Posterior cingulate gyrus (tissue), 11 donors: ENCODE measurements around the gene DENND1A.
"Not testable (repeated sequence)": the region's sequence is repeated elsewhere in the genome, so short reads cannot be mapped to it uniquely, and the experiment has no call there.

Experiments
- DNase-seq, 10 donors: peaks; one replicate each; pipeline versions ENCODE4 v3.0.0 to v3.0.0-alpha.2; 2020 to 2021; ENCODE audit warnings: mixed read lengths in 3 of 10
- intact Hi-C: fragments of 100-400 bp; cut with DNase I; formaldehyde crosslinking; loops from one replicate; pipeline ENCODE4 v1.15.1; 2023

DENND1A gene

GRCh38 chr9:123828449-123828848 lies 101.5 kb downstream of the DENND1A start:
- no peak for DNase-seq
- intact Hi-C loops: no loop called here

DNA sequence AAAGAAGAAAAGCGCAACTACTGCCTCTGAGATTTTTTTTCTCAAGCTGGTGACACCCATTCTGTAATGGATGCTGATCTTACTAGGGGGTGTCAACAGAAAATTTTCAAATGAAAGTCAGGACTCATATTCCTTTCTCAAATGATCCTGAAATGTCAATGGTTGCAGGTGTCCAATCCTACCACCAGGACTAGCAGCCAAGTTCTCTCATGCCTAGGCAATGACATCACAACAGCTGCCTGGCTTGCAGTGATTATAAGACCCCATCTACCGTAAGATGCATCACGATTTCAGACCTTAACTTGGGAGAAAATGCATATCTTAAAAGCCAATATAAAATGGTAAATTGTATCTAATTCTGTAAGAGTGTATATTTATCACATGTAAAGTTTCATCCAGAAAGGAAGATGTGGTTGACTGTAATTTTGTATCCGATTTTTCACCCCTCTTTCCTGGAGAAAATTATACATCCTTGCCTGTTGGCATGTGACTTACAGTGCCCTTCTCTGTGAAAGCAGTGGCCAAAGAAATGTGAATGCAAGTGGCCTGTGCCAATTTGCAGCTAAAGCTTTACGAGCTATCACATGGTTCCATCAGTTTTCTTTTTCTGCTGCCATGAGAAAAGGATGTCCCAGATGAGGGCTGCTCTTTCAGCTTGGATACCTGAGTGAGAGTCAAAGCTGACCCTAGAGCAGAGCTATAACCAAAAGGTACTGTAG lies 104.4 kb downstream of the DENND1A start:
- intact Hi-C loops: no loop called here
- no peak for DNase-seq

DNA sequence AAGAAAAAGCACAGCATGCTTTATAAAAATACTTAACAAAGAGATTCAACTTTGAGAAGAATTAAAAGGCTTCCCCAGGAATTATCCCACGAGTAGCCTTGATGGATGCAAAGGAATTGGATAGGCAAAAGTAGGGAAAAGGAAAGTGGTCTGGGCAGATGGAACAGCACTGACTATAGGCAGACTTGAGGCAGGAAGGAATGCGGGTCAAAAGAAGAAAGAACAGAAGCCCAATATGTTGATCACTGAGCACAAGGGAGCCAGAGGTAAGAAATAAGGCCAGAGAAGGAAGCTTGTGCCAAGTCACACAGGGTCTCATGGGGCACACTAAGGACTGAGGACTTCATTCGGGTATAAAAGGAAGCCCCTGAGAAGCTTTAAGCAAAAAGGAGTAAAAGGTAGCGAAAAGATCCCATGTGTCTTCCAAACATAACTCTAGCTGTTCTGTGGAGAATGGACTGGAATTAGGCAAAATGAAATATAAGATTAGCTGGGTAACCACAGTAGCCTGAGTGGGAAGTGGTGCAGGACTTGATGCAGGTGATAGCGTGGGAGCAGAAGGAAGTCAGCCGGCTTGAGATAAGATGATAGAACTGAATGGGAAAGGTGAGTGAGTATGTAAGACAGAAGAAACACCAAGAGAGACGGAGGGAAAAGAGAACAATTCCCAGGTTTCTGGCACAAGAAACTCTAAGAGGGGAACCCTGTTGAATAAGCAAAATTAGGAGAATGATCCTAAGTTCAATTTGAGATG lies 106.6 kb downstream of the DENND1A start:
- intact Hi-C loops: no loop called here

GRCh38 chr9:123821619-123822018 lies 108.3 kb downstream of the DENND1A start:
- intact Hi-C loops: no loop called here

More for the DNA sequence above, 106.6 kb downstream of the DENND1A start:
- no peak for DNase-seq

DNA sequence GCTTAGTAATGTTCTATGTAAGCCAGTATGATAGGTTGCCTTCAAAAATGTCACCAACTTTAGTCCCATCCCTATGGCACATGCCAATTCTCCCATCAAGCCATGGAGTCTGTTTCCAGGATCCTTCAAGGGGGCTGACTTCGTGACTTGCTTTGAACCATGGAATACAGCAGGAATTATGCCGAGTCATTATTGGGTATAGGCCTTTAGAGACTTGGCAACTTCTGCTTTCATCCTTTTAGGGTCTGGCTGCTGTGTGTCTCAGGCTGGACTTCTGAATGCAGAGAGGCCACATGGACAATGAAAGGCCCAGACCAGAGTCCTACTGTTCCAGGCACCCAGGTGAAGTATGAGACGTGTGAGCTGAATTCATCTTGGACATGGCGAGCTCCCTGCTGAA lies 109.8 kb downstream of the DENND1A start:
- no peak for DNase-seq

More at GRCh38 chr9:123821619-123822018, 108.3 kb downstream of the DENND1A start:
- DNase-seq: no peak

DNA sequence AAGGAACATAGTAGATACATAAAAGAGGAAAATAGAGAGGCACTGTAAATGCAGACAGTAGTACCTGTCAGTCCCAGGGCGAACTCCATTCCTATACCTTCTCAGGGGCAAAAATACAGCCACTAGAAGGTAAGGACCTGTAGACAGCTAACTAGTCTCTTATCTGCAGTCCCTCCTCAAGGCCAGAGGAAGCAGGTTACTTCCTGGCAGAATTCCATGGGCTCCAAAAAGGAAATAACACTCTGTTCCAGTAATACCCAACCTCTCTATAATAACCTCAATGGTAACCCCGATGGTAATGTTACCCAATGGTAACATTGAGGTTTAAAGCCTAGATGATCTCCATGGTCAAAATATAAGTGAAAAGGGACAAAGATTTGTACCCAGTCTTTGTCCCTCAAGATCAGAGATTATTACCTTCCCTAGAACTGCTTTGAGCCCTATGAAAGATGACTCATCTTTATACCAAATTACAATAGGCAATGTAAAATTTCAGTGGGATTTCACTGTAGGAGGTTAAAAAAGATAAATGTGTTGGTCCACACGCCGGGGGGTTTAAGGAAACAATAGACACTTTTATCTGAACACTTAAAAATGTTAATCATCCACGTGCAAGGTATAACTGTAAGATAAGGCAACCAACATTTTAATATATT lies 113.0 kb downstream of the DENND1A start:
- intact Hi-C loops: no loop called here
- DNase-seq: no peak

More for the DNA sequence above, 109.8 kb downstream of the DENND1A start:
- intact Hi-C loops: no loop called here

- intact Hi-C loops, DNase-seq: not testable (repeated sequence)
Measured at GRCh38 chr9:123815856-123816255, 114.1 kb downstream of the DENND1A start.

- no peak for DNase-seq
- intact Hi-C loops: no loop called here
Measured at GRCh38 chr9:123814496-123814895, 115.4 kb downstream of the DENND1A start.

DNA sequence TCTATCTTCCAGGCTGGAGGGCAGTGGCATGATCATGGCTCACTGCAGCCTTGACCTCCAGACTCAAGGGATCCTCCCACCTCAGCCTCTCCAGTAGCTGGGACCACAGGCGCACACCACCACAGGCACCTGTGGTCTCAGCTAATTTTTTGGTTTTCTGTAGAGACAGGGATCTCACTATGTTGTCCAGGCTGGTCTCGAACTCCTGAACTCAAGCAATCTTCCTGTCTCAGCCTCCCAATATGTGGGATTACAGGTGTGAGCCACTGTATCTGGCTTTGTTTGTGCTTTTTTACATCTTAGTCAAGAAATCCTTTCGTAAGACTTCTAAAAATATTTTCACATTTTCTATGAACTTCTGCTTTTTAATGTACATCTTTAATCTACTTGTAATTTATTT lies 116.9 kb downstream of the DENND1A start:
- intact Hi-C loops: no loop called here

DNA sequence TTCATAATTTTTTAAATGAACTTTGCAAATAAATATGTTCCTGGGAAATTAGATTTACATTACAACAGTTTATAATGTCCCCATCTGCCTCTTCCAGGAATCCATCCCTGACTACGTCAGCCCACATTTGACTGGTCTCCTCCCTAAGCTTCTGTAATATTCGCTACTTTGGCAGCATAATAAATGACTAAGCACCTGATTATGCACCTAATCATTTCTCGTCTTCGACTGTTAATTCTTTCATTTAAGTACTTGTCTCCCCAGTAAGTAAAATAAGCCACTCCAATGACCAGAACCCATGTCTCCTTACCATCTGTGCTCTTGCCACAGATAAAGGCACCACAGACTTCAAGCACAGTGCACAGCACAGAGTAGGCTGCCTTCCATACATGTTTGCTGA lies 122.7 kb downstream of the DENND1A start:
- intact Hi-C loops: no loop called here
- DNase-seq: no peak

More for the DNA sequence above, 116.9 kb downstream of the DENND1A start:
- DNase-seq: no peak

DNA sequence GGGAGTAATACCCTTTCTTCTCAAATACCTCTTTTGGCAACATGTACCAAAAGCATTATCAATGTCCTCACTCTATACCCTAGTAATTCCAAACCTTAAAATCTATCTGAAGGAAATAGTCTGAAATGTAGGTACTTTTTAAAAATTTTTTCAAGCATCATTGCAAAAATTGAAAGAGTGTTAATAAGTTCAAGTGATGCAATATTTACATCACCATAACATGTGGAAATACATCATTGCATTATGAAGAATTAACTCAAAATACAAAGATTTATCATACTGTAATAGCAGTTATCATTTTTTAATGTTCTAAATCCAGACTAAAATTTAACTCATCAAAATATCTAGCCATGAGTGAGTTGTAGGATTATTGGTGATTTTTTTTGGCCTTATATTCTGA lies 123.1 kb downstream of the DENND1A start:
- no peak for DNase-seq
- intact Hi-C loops: no loop called here

DNA sequence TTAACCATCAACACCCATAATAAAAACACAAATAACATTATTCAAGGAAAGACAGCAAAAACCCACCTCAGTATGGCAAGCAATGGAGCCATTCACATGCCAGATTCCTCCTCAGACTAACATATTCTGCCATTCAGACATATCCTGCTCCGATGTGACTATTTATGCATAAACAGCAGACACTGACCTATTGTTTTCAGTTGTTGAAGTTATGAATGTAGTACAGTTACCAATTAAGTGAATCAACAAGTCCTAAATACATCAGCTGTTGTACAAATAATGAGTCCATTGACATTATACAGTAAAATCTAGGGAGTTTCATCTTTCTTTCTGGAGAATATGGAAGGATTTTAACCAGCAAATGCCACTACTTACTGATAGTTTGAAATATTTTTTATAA lies 131.7 kb downstream of the DENND1A start:
- no peak for DNase-seq
- intact Hi-C loops: no loop called here

DNA sequence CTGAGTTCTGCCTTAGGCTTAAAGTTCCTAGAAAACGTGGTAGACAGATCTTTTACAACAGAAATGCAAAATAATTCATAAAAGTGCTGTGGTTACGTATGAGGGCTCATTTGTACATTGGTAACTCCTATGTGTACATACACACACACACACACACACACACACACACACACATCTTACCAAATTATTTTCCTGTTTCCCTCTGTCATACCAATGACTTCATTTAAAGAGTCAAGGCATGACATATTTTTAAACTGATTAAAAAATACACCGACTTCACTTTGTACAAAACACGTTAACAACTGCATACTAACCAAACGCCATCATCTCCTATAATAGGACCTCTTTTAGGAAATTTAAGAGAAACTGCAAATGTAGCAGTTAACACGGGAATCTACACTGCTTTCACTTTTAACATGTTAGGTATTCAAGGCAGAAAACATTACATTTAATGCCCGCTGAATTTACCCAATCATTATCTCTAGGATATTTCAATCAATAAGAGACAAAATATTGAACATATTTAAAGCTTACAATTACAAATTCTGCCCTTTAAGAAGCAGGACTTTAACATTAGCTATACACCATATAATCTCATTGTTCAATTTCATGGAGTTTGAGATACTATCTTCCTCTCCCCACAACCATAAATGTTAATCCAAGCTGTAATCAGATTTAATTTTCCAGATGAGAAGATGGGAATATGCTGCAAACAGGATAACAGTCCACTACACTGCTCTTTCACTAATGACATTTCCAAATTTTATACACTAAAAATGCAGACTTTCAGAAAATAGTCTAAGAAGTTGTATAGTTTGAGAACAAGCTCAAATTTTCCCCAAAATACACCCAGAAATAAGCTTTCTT lies 133.1 kb downstream of the DENND1A start:
- no peak for DNase-seq

DNA sequence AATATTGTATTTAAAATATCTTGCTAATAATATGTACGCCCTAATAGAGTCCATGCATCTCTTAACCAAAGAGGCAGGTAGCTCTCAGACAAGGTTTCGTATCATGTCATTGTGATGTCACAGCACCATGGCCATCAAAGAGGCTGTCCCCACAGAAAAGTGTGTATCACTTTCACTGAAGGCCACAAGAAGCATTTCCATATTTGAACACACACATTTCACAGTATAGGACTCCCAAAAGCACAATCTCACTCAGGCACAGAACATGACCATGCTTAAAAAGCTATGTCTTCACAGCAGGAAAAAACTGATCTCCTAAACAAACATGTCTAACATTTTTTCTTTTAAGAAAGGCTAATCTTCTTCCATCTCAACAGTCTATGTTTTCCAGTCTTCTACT lies 133.8 kb downstream of the DENND1A start:
- no peak for DNase-seq
- intact Hi-C loops: no loop called here

More for the DNA sequence above, 133.1 kb downstream of the DENND1A start:
- intact Hi-C loops: no loop called here

GRCh38 chr9:123795336-123795735 lies 134.6 kb downstream of the DENND1A start:
- DNase-seq: no peak
- intact Hi-C loops: no loop called here

DNA sequence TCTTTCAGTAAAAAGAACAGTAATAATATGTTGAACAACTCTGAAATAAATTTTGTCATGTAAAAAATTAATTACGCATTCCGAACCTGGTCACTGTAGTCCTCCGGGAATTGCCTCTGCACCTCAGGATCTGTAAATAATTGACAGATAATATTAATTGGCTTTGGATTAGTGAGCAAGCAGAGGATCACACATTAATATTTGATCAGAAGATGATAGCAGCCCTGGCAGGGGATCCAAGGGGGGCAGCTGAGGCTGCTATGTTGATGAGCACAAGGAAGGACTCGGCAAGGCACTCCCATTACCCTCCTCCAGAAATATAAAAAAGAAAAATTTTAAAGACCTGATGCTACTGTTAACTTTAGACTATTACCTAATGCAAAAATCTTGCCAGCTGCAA lies 137.4 kb downstream of the DENND1A start:
- DNase-seq: no peak
- intact Hi-C loops: no loop called here

DNA sequence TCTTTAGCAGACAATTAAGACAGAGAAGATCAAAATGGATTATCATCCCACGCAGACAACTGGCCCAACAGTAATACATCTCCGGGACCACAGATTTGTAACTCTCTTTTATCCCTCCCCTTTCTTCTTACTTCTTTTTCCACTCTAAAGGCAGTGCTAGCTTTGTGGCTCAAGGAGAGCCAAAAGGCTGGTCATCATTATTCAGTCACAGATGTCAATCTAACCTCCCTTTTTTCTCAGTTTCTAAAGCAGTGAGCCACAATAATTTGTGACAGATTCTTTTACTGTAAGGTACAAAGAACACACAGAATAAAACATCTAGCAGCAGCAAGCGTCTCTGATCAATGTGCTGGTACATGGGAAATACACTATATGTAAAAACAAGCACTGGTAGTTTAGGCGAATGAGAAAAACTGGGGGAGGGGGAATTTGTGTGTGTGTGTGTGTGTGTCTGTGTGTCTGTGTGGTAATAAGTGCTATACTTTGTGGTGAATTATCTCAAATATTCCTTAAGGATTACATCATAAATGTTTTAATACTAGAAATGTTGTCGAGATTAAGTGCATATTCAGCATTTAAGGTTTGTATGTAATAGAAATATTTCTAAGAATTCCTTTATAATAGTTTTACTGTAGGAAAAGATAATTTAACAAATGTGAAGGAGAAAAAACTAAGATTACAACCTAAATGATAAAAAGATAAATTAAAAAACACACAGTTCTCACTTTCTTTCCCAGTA lies 140.2 kb downstream of the DENND1A start:
- intact Hi-C loops: no loop called here
- no peak for DNase-seq

DNA sequence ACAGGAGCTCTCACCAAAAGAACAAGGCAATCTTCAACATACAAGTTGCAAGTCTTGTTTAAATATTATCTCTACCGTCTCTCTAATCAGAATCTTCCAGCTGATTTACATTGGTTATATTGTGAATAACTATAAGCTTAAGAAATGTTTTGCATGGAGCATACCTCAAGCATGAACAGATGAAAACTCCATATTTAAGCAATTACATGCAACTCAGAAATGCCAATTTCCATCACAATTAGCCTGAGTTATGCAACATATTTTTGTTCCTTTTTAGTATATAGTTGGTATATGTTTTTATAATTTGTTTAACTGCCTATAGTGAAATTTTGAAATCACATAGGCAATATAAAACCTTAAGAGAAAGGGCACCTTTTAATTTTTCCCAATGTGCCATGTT lies 142.5 kb downstream of the DENND1A start:
- DNase-seq: no peak
- intact Hi-C loops: no loop called here

DNA sequence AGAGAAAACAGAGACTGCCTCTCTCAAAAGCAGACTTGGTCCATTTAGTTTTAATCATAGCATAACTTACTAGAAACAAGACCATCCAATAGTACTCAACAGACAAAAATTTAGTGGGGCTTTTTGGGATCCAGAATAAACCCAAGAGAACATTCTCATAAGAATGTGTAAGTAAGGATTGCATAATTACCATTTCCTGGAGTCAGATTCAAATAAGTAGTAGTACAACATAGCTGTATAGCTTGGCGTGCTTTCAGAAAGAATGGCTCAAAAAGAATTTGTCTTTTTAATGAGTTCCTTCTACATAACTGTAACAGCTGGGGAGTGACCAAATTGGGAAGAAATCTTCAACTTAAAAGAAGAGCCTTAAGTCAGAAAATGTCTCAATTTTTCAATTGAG lies 145.4 kb downstream of the DENND1A start:
- intact Hi-C loops: no loop called here

More for the DNA sequence above, 145.4 kb downstream of the DENND1A start:
- no peak for DNase-seq
